Measurements from ENCODE around the gene STARD13. TPM values are rescaled to one million over a fixed set of nuclear protein-coding genes. Genes with fewer than 3 reads are reported as not detected.

STARD13 gene
- total RNA-seq, 2 experiments from 2014 or later, result not detected

- POLR2A ChIA-PET, result no interaction called here
- TF ChIP-seq, protein P1, sequence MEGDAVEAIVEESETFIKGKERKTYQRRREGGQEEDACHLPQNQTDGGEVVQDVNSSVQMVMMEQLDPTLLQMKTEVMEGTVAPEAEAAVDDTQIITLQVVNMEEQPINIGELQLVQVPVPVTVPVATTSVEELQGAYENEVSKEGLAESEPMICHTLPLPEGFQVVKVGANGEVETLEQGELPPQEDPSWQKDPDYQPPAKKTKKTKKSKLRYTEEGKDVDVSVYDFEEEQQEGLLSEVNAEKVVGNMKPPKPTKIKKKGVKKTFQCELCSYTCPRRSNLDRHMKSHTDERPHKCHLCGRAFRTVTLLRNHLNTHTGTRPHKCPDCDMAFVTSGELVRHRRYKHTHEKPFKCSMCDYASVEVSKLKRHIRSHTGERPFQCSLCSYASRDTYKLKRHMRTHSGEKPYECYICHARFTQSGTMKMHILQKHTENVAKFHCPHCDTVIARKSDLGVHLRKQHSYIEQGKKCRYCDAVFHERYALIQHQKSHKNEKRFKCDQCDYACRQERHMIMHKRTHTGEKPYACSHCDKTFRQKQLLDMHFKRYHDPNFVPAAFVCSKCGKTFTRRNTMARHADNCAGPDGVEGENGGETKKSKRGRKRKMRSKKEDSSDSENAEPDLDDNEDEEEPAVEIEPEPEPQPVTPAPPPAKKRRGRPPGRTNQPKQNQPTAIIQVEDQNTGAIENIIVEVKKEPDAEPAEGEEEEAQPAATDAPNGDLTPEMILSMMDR (IDR thresholded peaks at IDR 0.05), result no peak
- no peak overlapping the region for H3K27ac Mint-ChIP-seq
These were observed 147.1 kb downstream of the STARD13 start for GRCh38 chr13:33138441-33138840.

GRCh38 chr13:33137721-33138120, 147.8 kb downstream of the STARD13 start:
- Mint-ChIP-seq H3K4me3 (no peak overlapping the region), H3K9me3 (peaks cover 4% of the 10 kb centered on the region), H3K36me3 (ENCODE audit: low read depth) (no peaks in the 10 kb centered on the region), H3K4me1 (ENCODE audit: low read depth) (peaks cover 6% of the 10 kb centered on the region), H3K27ac (no peak overlapping the region), H3K27me3 (peaks cover 1% of the 10 kb centered on the region)
- ChIA-PET CTCF (no interaction called here), POLR2A (no interaction called here)
- DNase-seq (no peak), ATAC-seq (no peak)
- TF ChIP-seq, protein P1 (IDR thresholded peaks at IDR 0.05), result no peak
- intact Hi-C loops (cut with micrococcal nuclease), result no loop called here

More at GRCh38 chr13:33138441-33138840, 147.1 kb downstream of the STARD13 start:
- intact Hi-C loops (cut with micrococcal nuclease), result no loop called here
- CTCF ChIA-PET, result no interaction called here
- ATAC-seq, result no peak
- Mint-ChIP-seq H3K4me3 (no peak overlapping the region), H3K4me1 (ENCODE audit: low read depth) (peaks cover 4% of the 10 kb centered on the region), H3K9me3 (peaks cover 4% of the 10 kb centered on the region), H3K36me3 (ENCODE audit: low read depth) (no peaks in the 10 kb centered on the region), H3K27me3 (no peaks in the 10 kb centered on the region)
- no peak for DNase-seq

GRCh38 chr13:33135097-33135496, 150.5 kb downstream of the STARD13 start:
- intact Hi-C loops (cut with micrococcal nuclease), result no loop called here
- Mint-ChIP-seq H3K4me1 (ENCODE audit: low read depth) (peaks cover 6% of the 10 kb centered on the region), H3K9me3 (peaks cover 5% of the 10 kb centered on the region), H3K27ac (no peak overlapping the region), H3K27me3 (peaks cover 2% of the 10 kb centered on the region), H3K4me3 (no peak overlapping the region), H3K36me3 (ENCODE audit: low read depth) (no peaks in the 10 kb centered on the region)
- TF ChIP-seq, protein P1 (IDR thresholded peaks at IDR 0.05), result no peak
- ATAC-seq, result no peak
- no peak for DNase-seq
- ChIA-PET POLR2A (interaction anchor here (0.5 kb wide), 1 partner anchor 36 kb away, joined by 3 read pairs; no protein-coding TSS in a partner anchor), CTCF (no interaction called here)

DNA sequence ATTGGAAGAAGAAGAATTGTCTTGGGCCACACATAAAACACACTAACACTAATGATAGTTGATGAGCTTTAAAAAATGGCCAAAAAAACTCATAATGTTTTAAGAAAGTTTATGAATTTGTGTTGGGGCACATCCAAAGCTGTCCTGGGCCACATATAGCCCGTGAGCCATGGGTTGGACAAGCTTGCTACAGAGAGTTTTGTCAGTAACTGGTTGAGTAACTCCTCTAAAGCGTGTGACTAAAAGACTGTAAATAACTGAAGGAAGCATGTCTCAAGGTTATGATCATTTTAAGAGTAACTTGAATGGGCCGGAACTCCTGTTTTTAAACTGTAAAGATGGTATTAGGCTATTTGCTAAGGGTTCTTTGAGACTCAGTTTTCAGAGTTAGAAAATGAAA, 151.3 kb downstream of the STARD13 start:
- Mint-ChIP-seq H3K9me3 (peaks cover 5% of the 10 kb centered on the region), H3K4me3 (no peak overlapping the region), H3K27me3 (peaks cover 2% of the 10 kb centered on the region), H3K4me1 (ENCODE audit: low read depth) (peaks cover 6% of the 10 kb centered on the region), H3K36me3 (ENCODE audit: low read depth) (no peaks in the 10 kb centered on the region), H3K27ac (no peak overlapping the region)
- intact Hi-C loops (cut with micrococcal nuclease), result no loop called here
- ATAC-seq (no peak), DNase-seq (no peak)
- TF ChIP-seq, protein P1 (IDR thresholded peaks at IDR 0.05), result no peak
- POLR2A ChIA-PET, result interaction anchor here (1.0 kb wide), 1 partner anchor 9 kb away, joined by 3 read pairs; no protein-coding TSS in a partner anchor
- CTCF ChIA-PET, result no interaction called here

DNA sequence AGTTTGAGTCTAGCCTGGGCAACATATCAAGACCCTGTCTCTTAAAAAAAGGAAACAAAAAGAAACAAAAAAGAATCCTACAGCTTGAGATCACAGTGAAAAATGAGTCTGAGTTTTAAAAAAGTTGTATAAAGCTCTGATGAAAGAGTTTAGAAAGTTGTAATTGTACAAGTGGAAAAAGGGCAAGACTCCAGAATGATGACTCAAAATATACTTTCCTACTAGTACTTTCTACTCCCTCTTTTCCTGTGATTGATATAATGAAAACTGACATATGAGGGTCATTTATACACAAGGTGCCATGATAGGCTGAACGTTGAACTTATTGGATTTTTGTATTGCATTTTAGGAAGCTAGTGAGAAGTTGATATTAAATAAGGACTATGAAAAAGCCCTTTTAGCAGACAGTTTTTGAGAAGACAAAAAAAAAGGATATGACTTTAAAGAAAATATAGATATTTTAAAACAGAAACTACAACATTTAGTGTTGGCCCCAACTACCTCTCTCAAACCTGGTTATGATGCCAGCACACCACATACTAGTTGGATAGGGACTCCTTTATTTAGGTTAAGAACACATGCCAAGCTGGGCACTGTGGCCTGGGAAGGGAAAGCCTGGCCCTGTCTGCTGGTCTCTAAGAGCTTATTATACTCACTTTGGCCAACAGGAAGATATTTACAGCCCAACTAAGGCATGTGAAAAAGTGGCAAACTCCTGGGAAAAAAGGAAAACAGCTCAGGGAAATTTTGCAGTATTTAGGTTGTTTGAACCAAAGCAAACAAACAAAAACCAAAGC, 152.7 kb downstream of the STARD13 start:
- intact Hi-C loops (cut with micrococcal nuclease), result no loop called here
- Mint-ChIP-seq H3K27me3 (peaks cover 2% of the 10 kb centered on the region), H3K4me3 (no peak overlapping the region), H3K36me3 (ENCODE audit: low read depth) (no peaks in the 10 kb centered on the region), H3K27ac (no peak overlapping the region), H3K9me3 (peaks cover 5% of the 10 kb centered on the region), H3K4me1 (ENCODE audit: low read depth) (peaks cover 6% of the 10 kb centered on the region)
- TF ChIP-seq, protein P1 (IDR thresholded peaks at IDR 0.05), result no peak
- CTCF ChIA-PET, result no interaction called here
- POLR2A ChIA-PET, result no interaction called here
- no peak for ATAC-seq
- no peak for DNase-seq
